Fibroblast of mammary gland (primary cell): ENCODE results near the gene PCDHA6.
"Not testable (repeated sequence)": the region's sequence is repeated elsewhere in the genome, so short reads cannot be mapped to it uniquely, and the experiment has no call there.

Experiments used
- DNase-seq: peaks from one replicate; pipeline ENCODE4 v3.0.0-alpha.2; 2010; ENCODE audit warnings: low read depth
- H3K4me3 ChIP-seq: 2 replicates; pipeline ENCODE4 v1.5.1; 2011; ENCODE audit warnings: low read depth, mild to moderate bottlenecking, low read length, moderate library complexity; ENCODE audit not compliant: control insufficient read depth
- TF ChIP-seq, protein P1 (sequence below): conservative IDR thresholded peaks from 2 replicates; pipeline ENCODE4 v1.5.1; 2011; ENCODE audit warnings: low read depth, low read length, inconsistent platforms; ENCODE audit not compliant: control insufficient read depth, insufficient read depth

Gene PCDHA6

DNA sequence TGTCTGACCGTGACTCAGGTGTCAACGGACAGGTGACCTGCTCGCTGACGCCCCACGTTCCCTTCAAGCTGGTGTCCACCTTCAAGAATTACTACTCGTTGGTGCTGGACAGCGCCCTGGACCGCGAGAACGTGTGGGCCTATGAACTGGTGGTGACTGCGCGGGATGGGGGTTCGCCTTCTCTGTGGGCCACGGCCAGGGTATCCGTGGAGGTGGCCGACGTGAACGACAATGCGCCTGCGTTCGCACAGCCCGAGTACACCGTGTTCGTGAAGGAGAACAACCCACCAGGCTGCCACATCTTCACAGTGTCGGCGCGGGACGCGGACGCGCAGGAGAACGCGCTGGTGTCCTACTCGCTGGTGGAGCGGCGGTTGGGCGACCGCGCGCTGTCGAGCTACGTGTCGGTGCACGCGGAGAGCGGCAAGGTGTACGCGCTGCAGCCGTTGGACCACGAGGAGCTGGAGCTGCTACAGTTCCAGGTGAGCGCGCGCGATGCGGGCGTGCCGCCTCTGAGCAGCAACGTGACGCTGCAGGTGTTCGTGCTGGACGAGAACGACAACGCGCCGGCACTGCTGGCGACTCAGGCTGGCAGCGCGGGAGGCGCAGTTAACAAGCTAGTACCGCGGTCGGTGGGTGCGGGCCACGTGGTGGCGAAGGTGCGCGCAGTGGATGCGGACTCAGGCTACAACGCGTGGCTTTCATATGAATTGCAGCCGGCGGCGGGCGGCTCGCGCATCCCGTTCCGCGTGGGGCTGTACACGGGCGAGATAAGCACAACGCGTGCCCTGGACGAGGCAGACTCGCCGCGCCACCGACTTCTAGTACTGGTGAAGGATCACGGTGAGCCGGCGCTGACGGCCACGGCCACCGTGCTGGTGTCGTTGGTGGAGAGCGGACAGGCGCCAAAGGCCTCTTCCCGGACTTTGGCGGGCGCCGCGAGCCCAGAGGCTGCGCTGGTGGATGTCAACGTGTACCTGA is 42.8 kb downstream of the PCDHA6 start:
- no peak overlapping the region for H3K4me3 ChIP-seq
- no peak for DNase-seq
- TF ChIP-seq, protein P1, sequence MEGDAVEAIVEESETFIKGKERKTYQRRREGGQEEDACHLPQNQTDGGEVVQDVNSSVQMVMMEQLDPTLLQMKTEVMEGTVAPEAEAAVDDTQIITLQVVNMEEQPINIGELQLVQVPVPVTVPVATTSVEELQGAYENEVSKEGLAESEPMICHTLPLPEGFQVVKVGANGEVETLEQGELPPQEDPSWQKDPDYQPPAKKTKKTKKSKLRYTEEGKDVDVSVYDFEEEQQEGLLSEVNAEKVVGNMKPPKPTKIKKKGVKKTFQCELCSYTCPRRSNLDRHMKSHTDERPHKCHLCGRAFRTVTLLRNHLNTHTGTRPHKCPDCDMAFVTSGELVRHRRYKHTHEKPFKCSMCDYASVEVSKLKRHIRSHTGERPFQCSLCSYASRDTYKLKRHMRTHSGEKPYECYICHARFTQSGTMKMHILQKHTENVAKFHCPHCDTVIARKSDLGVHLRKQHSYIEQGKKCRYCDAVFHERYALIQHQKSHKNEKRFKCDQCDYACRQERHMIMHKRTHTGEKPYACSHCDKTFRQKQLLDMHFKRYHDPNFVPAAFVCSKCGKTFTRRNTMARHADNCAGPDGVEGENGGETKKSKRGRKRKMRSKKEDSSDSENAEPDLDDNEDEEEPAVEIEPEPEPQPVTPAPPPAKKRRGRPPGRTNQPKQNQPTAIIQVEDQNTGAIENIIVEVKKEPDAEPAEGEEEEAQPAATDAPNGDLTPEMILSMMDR = no peak

DNA sequence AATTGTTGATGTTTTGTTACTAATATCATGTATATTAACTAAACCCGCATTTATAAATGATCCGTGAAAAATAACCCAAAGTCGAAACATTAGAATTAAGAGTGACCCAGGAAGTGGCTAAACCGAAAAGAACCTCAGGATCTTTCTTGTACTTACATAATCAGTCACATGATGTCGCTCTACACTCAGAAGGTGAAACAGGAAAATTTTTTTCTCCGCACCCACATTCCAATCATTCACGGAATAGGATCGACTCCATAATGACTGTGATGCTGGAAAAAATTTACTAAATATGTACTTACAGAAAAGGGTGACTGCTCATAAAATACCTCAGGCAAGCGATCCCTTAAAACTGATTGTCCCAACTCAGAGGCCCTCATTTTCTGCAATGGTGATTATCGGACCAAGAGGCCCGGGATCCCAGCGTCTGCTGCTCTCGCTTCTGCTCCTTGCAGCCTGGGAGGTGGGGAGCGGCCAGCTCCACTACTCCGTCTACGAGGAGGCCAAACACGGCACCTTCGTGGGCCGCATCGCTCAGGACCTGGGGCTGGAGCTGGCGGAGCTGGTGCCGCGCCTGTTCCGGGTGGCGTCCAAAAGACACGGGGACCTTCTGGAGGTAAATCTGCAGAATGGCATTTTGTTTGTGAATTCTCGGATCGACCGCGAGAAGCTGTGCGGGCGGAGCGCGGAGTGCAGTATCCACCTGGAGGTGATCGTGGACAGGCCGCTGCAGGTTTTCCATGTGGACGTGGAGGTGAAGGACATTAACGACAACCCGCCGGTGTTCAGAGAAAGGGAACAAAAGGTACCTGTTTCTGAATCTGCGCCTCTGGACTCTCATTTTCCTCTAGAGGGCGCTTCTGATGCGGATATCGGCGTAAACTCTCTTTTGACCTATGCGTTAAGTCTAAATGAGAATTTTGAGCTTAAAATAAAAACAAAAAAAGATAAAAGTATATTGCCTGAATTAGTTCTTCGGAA is 47.6 kb downstream of the PCDHA6 start, which contains the start of gene PCDHA12:
Gene PCDHA12, plus strand, starts transcription at position 224 of the 981 bp plus-strand sequence. Its CDS starts 165 bp downstream, at position 389.
- H3K4me3 ChIP-seq = no peak within 1 kb of the TSS
- DNase-seq = no peak
- TF ChIP-seq, protein P1 = no peak

DNA sequence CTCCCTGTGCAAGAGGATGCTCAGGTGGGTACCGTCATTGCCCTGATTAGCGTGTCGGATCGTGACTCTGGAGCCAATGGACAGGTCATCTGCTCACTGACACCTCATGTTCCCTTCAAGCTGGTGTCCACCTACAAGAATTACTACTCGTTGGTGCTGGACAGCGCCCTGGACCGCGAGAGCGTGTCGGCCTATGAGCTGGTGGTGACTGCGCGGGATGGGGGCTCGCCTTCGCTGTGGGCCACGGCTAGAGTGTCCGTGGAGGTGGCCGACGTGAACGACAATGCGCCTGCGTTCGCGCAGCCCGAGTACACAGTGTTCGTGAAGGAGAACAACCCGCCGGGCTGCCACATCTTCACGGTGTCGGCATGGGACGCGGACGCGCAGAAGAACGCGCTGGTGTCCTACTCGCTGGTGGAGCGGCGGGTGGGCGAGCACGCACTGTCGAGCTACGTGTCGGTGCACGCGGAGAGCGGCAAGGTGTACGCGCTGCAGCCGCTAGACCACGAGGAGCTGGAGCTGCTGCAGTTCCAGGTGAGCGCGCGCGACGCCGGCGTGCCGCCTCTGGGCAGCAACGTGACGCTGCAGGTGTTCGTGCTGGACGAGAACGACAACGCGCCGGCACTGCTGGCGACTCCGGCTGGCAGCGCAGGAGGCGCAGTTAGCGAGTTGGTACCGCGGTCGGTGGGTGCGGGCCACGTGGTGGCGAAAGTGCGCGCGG is 48.9 kb downstream of the PCDHA6 start:
- not testable (repeated sequence) for H3K4me3 ChIP-seq, DNase-seq

DNA sequence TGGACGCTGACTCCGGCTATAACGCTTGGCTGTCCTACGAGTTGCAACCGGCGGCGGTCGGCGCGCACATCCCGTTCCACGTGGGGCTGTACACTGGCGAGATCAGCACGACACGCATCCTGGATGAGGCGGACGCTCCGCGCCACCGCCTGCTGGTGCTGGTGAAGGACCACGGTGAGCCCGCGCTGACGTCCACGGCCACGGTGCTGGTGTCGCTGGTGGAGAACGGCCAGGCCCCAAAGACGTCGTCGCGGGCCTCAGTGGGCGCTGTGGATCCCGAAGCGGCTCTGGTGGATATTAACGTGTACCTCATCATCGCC is 49.5 kb downstream of the PCDHA6 start:
- DNase-seq = no peak
- TF ChIP-seq, protein P1 = no peak

More for the DNA sequence above, 49.5 kb downstream of the PCDHA6 start:
- H3K4me3 ChIP-seq = no peak overlapping the region
